Measurements from ENCODE around the gene RPL18.

Gene RPL18

GRCh38 chr19:48629297-48629598 lies 10.3 kb upstream of the RPL18 start:
- no peak for DNase-seq

- DNase-seq: no peak
Observed at GRCh38 chr19:48628486-48629296, 9.7 kb upstream of the RPL18 start.

GRCh38 chr19:48627865-48628314 lies 8.9 kb upstream of the RPL18 start:
- no peak for DNase-seq

- DNase-seq: no peak
Observed at GRCh38 chr19:48627201-48627864, 8.4 kb upstream of the RPL18 start.

GRCh38 chr19:48625891-48626327 lies 6.9 kb upstream of the RPL18 start:
- no peak for DNase-seq

- DNase-seq: no peak
Observed at GRCh38 chr19:48624791-48625723, 6.1 kb upstream of the RPL18 start.

- peak; percentile 100 for DNase-seq
Observed at GRCh38 chr19:48624067-48624594, 5.2 kb upstream of the RPL18 start.

GRCh38 chr19:48623556-48624066 lies 4.6 kb upstream of the RPL18 start:
- DNase-seq: no peak

GRCh38 chr19:48619692-48620585 lies 961 bp upstream of the RPL18 start:
- no peak for DNase-seq

- no peak for DNase-seq
Observed at GRCh38 chr19:48618278-48618915, 581 bp downstream of the RPL18 start.

GRCh38 chr19:48617146-48617937 lies 1.6 kb downstream of the RPL18 start:
- no peak for DNase-seq

- DNase-seq: no peak
Observed at GRCh38 chr19:48616491-48617056, 2.4 kb downstream of the RPL18 start.

GRCh38 chr19:48616041-48616436 lies 2.9 kb downstream of the RPL18 start:
- DNase-seq: no peak

- DNase-seq: no peak
Observed at GRCh38 chr19:48615231-48616040, 3.5 kb downstream of the RPL18 start.

- DNase-seq: peak; percentile 53
Observed at GRCh38 chr19:48614436-48615230, 4.3 kb downstream of the RPL18 start, which contains the start of gene FAM83E. Gene FAM83E (minus strand): TSS chr19:48615076. CDS start chr19:48613372, 1,704 bp downstream.

GRCh38 chr19:48613852-48614435 lies 5.0 kb downstream of the RPL18 start:
- DNase-seq: no peak

- DNase-seq: no peak
Observed at GRCh38 chr19:48613024-48613851, 5.7 kb downstream of the RPL18 start.
